Measurements from ENCODE around the gene EIF4H. TPM values are rescaled to one million over a fixed set of nuclear protein-coding genes. Genes with fewer than 3 reads are reported as not detected.

EIF4H gene
- total RNA-seq, 1 experiment from 2014 or later = 318 TPM

GRCh38 chr7:74215921-74216320 is 41.8 kb downstream of the EIF4H start:
- ChIA-PET CTCF (no interaction called here), POLR2A (no interaction called here)
- DNase-seq (ENCODE audit: low read depth, low spot score) (no peak), ATAC-seq (no peak)
- Histone ChIP-seq H3K27me3 (ENCODE audit: control insufficient read depth, insufficient read depth, low read length) (no peaks in the 10 kb centered on the region), H3K27ac (ENCODE audit: low read length) (no peak overlapping the region), H3K9me3 (ENCODE audit: control insufficient read depth, insufficient read depth, low read depth, low read length) (no peaks in the 10 kb centered on the region), H3K36me3 (ENCODE audit: control insufficient read depth, insufficient read depth, low read length) (no peaks in the 10 kb centered on the region), H3K4me1 (ENCODE audit: control insufficient read depth, insufficient read depth, low read length) (no peaks in the 10 kb centered on the region), H3K4me3 (ENCODE audit: low read depth in 2 of 2, low read length in 2 of 2) (no peak overlapping the region)
- intact Hi-C loops (cut with micrococcal nuclease; ENCODE audit: unreplicated experiment) = no loop called here
- no TSS peak for BruUV-seq (replicated peaks)
- in situ Hi-C loops (cut with HindIII; ENCODE audit: low pct_unique_long_range_greater_than_20kb, low sequenced_read_pairs) = no loop called here
- TF ChIP-seq TCF7L2 (IDR thresholded peaks at IDR 0.05; ENCODE audit: low read depth, low read length) (no peak), POLR2AphosphoS5 (IDR thresholded peaks at IDR 0.05; ENCODE audit: low read depth, low read length) (no peak), SIN3A (IDR thresholded peaks at IDR 0.05; ENCODE audit: borderline replicate concordance, insufficient read depth, low read depth, low read length) (no peak)
- TF ChIP-seq, protein P1, sequence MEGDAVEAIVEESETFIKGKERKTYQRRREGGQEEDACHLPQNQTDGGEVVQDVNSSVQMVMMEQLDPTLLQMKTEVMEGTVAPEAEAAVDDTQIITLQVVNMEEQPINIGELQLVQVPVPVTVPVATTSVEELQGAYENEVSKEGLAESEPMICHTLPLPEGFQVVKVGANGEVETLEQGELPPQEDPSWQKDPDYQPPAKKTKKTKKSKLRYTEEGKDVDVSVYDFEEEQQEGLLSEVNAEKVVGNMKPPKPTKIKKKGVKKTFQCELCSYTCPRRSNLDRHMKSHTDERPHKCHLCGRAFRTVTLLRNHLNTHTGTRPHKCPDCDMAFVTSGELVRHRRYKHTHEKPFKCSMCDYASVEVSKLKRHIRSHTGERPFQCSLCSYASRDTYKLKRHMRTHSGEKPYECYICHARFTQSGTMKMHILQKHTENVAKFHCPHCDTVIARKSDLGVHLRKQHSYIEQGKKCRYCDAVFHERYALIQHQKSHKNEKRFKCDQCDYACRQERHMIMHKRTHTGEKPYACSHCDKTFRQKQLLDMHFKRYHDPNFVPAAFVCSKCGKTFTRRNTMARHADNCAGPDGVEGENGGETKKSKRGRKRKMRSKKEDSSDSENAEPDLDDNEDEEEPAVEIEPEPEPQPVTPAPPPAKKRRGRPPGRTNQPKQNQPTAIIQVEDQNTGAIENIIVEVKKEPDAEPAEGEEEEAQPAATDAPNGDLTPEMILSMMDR (IDR thresholded peaks at IDR 0.05) = no peak
- TF ChIP-seq, protein P2, sequence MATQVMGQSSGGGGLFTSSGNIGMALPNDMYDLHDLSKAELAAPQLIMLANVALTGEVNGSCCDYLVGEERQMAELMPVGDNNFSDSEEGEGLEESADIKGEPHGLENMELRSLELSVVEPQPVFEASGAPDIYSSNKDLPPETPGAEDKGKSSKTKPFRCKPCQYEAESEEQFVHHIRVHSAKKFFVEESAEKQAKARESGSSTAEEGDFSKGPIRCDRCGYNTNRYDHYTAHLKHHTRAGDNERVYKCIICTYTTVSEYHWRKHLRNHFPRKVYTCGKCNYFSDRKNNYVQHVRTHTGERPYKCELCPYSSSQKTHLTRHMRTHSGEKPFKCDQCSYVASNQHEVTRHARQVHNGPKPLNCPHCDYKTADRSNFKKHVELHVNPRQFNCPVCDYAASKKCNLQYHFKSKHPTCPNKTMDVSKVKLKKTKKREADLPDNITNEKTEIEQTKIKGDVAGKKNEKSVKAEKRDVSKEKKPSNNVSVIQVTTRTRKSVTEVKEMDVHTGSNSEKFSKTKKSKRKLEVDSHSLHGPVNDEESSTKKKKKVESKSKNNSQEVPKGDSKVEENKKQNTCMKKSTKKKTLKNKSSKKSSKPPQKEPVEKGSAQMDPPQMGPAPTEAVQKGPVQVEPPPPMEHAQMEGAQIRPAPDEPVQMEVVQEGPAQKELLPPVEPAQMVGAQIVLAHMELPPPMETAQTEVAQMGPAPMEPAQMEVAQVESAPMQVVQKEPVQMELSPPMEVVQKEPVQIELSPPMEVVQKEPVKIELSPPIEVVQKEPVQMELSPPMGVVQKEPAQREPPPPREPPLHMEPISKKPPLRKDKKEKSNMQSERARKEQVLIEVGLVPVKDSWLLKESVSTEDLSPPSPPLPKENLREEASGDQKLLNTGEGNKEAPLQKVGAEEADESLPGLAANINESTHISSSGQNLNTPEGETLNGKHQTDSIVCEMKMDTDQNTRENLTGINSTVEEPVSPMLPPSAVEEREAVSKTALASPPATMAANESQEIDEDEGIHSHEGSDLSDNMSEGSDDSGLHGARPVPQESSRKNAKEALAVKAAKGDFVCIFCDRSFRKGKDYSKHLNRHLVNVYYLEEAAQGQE (IDR thresholded peaks at IDR 0.05; ENCODE audit: insufficient read depth in 1 of 2, low read depth in 2 of 2, low read length in 1 of 2) = no peak

GRCh38 chr7:74216361-74216761 is 42.2 kb downstream of the EIF4H start:
- CTCF ChIA-PET = no interaction called here
- H3K9me3 ChIP-seq (ENCODE audit: control insufficient read depth, insufficient read depth, low read depth, low read length) = no peaks in the 10 kb centered on the region
- TF ChIP-seq TCF7L2 (IDR thresholded peaks at IDR 0.05; ENCODE audit: low read depth, low read length) = no peak
- TF ChIP-seq, protein P2 (IDR thresholded peaks at IDR 0.05; ENCODE audit: insufficient read depth in 1 of 2, low read depth in 2 of 2, low read length in 1 of 2) = no peak
- TF ChIP-seq, protein P1 (IDR thresholded peaks at IDR 0.05) = no peak
- TF ChIP-seq SIN3A (IDR thresholded peaks at IDR 0.05; ENCODE audit: borderline replicate concordance, insufficient read depth, low read depth, low read length) = no peak
- TF ChIP-seq POLR2AphosphoS5 (IDR thresholded peaks at IDR 0.05; ENCODE audit: low read depth, low read length) = no peak
- ATAC-seq = no peak
- no peak overlapping the region for H3K4me3 ChIP-seq (ENCODE audit: low read depth in 2 of 2, low read length in 2 of 2)
- no peaks in the 10 kb centered on the region for H3K4me1 ChIP-seq (ENCODE audit: control insufficient read depth, insufficient read depth, low read length)
- no TSS peak for BruUV-seq (replicated peaks)
- no peaks in the 10 kb centered on the region for H3K36me3 ChIP-seq (ENCODE audit: control insufficient read depth, insufficient read depth, low read length)
- no peak overlapping the region for H3K27ac ChIP-seq (ENCODE audit: low read length)
- H3K27me3 ChIP-seq (ENCODE audit: control insufficient read depth, insufficient read depth, low read length) = no peaks in the 10 kb centered on the region
- intact Hi-C loops (cut with micrococcal nuclease; ENCODE audit: unreplicated experiment) = no loop called here
- DNase-seq (ENCODE audit: low read depth, low spot score) = no peak
- in situ Hi-C loops (cut with HindIII; ENCODE audit: low pct_unique_long_range_greater_than_20kb, low sequenced_read_pairs) = no loop called here
- POLR2A ChIA-PET = interaction anchor here (0.6 kb wide), 1 partner anchor 511 kb away, joined by 3 read pairs; no protein-coding TSS in a partner anchor

Measured in Panc1 (cell line).